ENCODE data around the gene LSP1.

LSP1 gene

GRCh38 chr11:1881442-1882264, 28.8 kb downstream of the LSP1 start:
- H3K27ac ChIP-seq (ENCODE audit: low read depth, low read length) = no peak overlapping the region
- H3K36me3 ChIP-seq (ENCODE audit: control insufficient read depth in 1 of 2, insufficient read depth in 2 of 2, low read length in 2 of 2) = no peaks in the 10 kb centered on the region
- peak overlapping the region; percentile 93 for H4K91ac ChIP-seq (ENCODE audit: low read depth, low read length)
- H3K9ac ChIP-seq (ENCODE audit: low read length) = no peak overlapping the region
- no peak overlapping the region for H3K23ac ChIP-seq (ENCODE audit: low read length)
- peaks cover 3% of the 10 kb centered on the region for H3K79me2 ChIP-seq (ENCODE audit: control insufficient read depth, insufficient read depth, low read length, poor library complexity)
- peak overlapping the region; percentile 59 for H4K8ac ChIP-seq (ENCODE audit: low read depth, low read length)
- no peaks in the 10 kb centered on the region for H3K27me3 ChIP-seq (ENCODE audit: insufficient read depth, low read length)
- DNase-seq = peak in 1 of 2 donors; percentile 7
- H2BK5ac ChIP-seq (ENCODE audit: low read depth, low read length, poor library complexity) = peak overlapping the region; percentile 18
- no peak overlapping the region for H2AFZ ChIP-seq (ENCODE audit: insufficient read depth, low read length, poor library complexity)
- H3K4me3 ChIP-seq (ENCODE audit: low read depth, low read length) = no peak overlapping the region
- peaks cover 2% of the 10 kb centered on the region for H3K9me3 ChIP-seq (ENCODE audit: insufficient read depth, low read depth, low read length)
- H2BK120ac ChIP-seq (ENCODE audit: insufficient read depth, low read length, poor library complexity) = peak overlapping the region; percentile 18
- peaks cover 15 to 16% of the 10 kb centered on the region in 2 experiments for H3K4me1 ChIP-seq (ENCODE audit: control insufficient read depth in 1 of 2, insufficient read depth in 2 of 2, low read length in 2 of 2)
- H2AK5ac ChIP-seq (ENCODE audit: low read length) = peak overlapping the region; percentile 6
- peak overlapping the region; percentile 12 for H3K18ac ChIP-seq (ENCODE audit: low read length)
- WGBS (ENCODE audit: extremely low coverage, insufficient coverage, insufficient read length) = no CpG with 5 or more reads among the region's 43 CpGs
- peak overlapping the region; percentile 16 for H3K4ac ChIP-seq (ENCODE audit: low read depth, low read length)
- H4K12ac ChIP-seq (ENCODE audit: low read depth, low read length) = no peak overlapping the region
- H2BK12ac ChIP-seq (ENCODE audit: low read length) = peak overlapping the region; percentile 66
- peaks cover 32% of the 10 kb centered on the region for H3K79me1 ChIP-seq (ENCODE audit: low read length)
- H3K4me2 ChIP-seq (ENCODE audit: low read length) = no peak overlapping the region
- H3K14ac ChIP-seq (ENCODE audit: low read length) = peak overlapping the region; percentile 26

- Histone ChIP-seq H3K9me3 (ENCODE audit: insufficient read depth, low read depth, low read length) (peaks cover 2% of the 10 kb centered on the region), H3K27me3 (ENCODE audit: insufficient read depth, low read length) (no peaks in the 10 kb centered on the region), H2BK12ac (ENCODE audit: low read length) (peak overlapping the region; percentile 66), H3K9ac (ENCODE audit: low read length) (no peak overlapping the region), H4K12ac (ENCODE audit: low read depth, low read length) (no peak overlapping the region), H3K4me2 (ENCODE audit: low read length) (no peak overlapping the region), H3K4me3 (ENCODE audit: low read depth, low read length) (no peak overlapping the region), H3K27ac (ENCODE audit: low read depth, low read length) (no peak overlapping the region), H3K23ac (ENCODE audit: low read length) (no peak overlapping the region), H4K8ac (ENCODE audit: low read depth, low read length) (peak overlapping the region; percentile 11), H3K14ac (ENCODE audit: low read length) (no peak overlapping the region), H3K79me1 (ENCODE audit: low read length) (peaks cover 28% of the 10 kb centered on the region), H3K4ac (ENCODE audit: low read depth, low read length) (no peak overlapping the region), H4K91ac (ENCODE audit: low read depth, low read length) (peak overlapping the region; percentile 93), H2BK120ac (ENCODE audit: insufficient read depth, low read length, poor library complexity) (peak overlapping the region; percentile 3), H2AK5ac (ENCODE audit: low read length) (peak overlapping the region; percentile 6), H3K18ac (ENCODE audit: low read length) (no peak overlapping the region), H2AFZ (ENCODE audit: insufficient read depth, low read length, poor library complexity) (no peak overlapping the region), H3K4me1 (ENCODE audit: control insufficient read depth in 1 of 2, insufficient read depth in 2 of 2, low read length in 2 of 2) (peaks cover 10% of the 10 kb centered on the region in 2 experiments), H3K79me2 (ENCODE audit: control insufficient read depth, insufficient read depth, low read length, poor library complexity) (peaks cover 3% of the 10 kb centered on the region), H2BK5ac (ENCODE audit: low read depth, low read length, poor library complexity) (no peak overlapping the region), H3K36me3 (ENCODE audit: control insufficient read depth in 1 of 2, insufficient read depth in 2 of 2, low read length in 2 of 2) (no peaks in the 10 kb centered on the region)
- DNase-seq = peak; percentile 62 to 89
- no CpG with 5 or more reads among the region's 23 CpGs for WGBS (ENCODE audit: extremely low coverage, insufficient coverage, insufficient read length)
Observed at GRCh38 chr11:1882265-1883238, 29.7 kb downstream of the LSP1 start.

GRCh38 chr11:1883346-1884302, 30.7 kb downstream of the LSP1 start:
- Histone ChIP-seq H3K4me1 (ENCODE audit: control insufficient read depth in 1 of 2, insufficient read depth in 2 of 2, low read length in 2 of 2) (peaks cover 3 to 4% of the 10 kb centered on the region in 2 experiments), H3K4me3 (ENCODE audit: low read depth, low read length) (no peak overlapping the region), H4K12ac (ENCODE audit: low read depth, low read length) (no peak overlapping the region), H3K4me2 (ENCODE audit: low read length) (no peak overlapping the region), H2BK5ac (ENCODE audit: low read depth, low read length, poor library complexity) (no peak overlapping the region), H3K79me1 (ENCODE audit: low read length) (peaks cover 20% of the 10 kb centered on the region), H2BK120ac (ENCODE audit: insufficient read depth, low read length, poor library complexity) (no peak overlapping the region), H3K14ac (ENCODE audit: low read length) (no peak overlapping the region), H3K9me3 (ENCODE audit: insufficient read depth, low read depth, low read length) (peaks cover 2% of the 10 kb centered on the region), H4K8ac (ENCODE audit: low read depth, low read length) (no peak overlapping the region), H2BK12ac (ENCODE audit: low read length) (no peak overlapping the region), H4K91ac (ENCODE audit: low read depth, low read length) (peak overlapping the region; percentile 10), H3K79me2 (ENCODE audit: control insufficient read depth, insufficient read depth, low read length, poor library complexity) (no peaks in the 10 kb centered on the region), H3K4ac (ENCODE audit: low read depth, low read length) (no peak overlapping the region), H3K27me3 (ENCODE audit: insufficient read depth, low read length) (no peaks in the 10 kb centered on the region), H2AK5ac (ENCODE audit: low read length) (no peak overlapping the region), H3K36me3 (ENCODE audit: control insufficient read depth in 1 of 2, insufficient read depth in 2 of 2, low read length in 2 of 2) (no peaks in the 10 kb centered on the region), H3K9ac (ENCODE audit: low read length) (no peak overlapping the region), H3K23ac (ENCODE audit: low read length) (no peak overlapping the region), H3K27ac (ENCODE audit: low read depth, low read length) (no peak overlapping the region), H3K18ac (ENCODE audit: low read length) (no peak overlapping the region), H2AFZ (ENCODE audit: insufficient read depth, low read length, poor library complexity) (no peak overlapping the region)
- no peak for DNase-seq
- no CpG with 5 or more reads among the region's 14 CpGs for WGBS (ENCODE audit: extremely low coverage, insufficient coverage, insufficient read length)
